Measurements from ENCODE around the gene DUSP1.

DNA sequence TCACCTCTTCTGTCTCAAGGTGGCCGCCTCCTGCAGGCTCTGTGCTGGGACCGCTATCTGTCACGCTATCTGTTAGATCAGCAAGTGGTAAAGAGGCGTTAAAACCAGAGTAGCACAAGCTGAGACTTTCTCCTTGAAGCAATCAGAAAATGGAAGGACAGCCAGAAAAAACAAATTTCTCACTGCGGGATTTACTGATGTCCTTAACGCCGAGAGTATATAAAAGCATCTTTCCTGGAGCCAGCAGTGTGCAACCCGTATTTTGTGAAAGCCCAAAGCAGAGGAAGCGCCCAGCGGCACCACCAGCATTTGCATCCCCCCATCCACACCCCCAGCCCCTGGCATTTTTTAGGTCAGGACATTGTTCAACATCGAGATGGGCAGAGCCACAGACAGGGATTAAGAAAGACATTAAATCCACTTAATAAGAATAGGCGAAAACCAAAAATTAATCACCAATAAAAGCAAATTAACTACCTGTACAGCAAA, 48.6 kb downstream of the DUSP1 start:
- TF ChIP-seq POLR2AphosphoS5 (IDR thresholded peaks at IDR 0.05; ENCODE audit: insufficient read depth in 1 of 2, low read depth in 1 of 2) = no peak
- TF ChIP-seq, protein P1, sequence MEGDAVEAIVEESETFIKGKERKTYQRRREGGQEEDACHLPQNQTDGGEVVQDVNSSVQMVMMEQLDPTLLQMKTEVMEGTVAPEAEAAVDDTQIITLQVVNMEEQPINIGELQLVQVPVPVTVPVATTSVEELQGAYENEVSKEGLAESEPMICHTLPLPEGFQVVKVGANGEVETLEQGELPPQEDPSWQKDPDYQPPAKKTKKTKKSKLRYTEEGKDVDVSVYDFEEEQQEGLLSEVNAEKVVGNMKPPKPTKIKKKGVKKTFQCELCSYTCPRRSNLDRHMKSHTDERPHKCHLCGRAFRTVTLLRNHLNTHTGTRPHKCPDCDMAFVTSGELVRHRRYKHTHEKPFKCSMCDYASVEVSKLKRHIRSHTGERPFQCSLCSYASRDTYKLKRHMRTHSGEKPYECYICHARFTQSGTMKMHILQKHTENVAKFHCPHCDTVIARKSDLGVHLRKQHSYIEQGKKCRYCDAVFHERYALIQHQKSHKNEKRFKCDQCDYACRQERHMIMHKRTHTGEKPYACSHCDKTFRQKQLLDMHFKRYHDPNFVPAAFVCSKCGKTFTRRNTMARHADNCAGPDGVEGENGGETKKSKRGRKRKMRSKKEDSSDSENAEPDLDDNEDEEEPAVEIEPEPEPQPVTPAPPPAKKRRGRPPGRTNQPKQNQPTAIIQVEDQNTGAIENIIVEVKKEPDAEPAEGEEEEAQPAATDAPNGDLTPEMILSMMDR (IDR thresholded peaks at IDR 0.05) = no peak
- TF ChIP-seq POLR2A (IDR thresholded peaks at IDR 0.05) = no peak

Measured in vagina (tissue), 2 donors.